Coronary artery (tissue), 2 donors: ENCODE measurements around the gene CACNB1.
A peak's percentile ranks its signal among the peaks of the same experiment; 100 is the strongest.

Source experiments
- DNase-seq: peaks from one replicate; pipeline ENCODE4 v3.0.0-alpha.2; 2017; ENCODE audit warnings: low spot score
- H3K27ac ChIP-seq, 2 donors: fragments of 200-600 bp; sonication (generic); one replicate each; pipeline ENCODE4 v1.5.1; 2016 to 2019
- H3K4me3 ChIP-seq: fragments of 200-600 bp; sonication (generic); 2 replicates; pipeline ENCODE4 v1.5.1; 2016; ENCODE audit warnings: mild to moderate bottlenecking, moderate library complexity
- TF ChIP-seq, protein P1 (sequence below): fragments of 200-600 bp; sonication (generic); IDR thresholded peaks from one replicate; pipeline ENCODE4 v1.5.1; 2019; ENCODE audit warnings: antibody characterized with exemption

Gene CACNB1

DNA sequence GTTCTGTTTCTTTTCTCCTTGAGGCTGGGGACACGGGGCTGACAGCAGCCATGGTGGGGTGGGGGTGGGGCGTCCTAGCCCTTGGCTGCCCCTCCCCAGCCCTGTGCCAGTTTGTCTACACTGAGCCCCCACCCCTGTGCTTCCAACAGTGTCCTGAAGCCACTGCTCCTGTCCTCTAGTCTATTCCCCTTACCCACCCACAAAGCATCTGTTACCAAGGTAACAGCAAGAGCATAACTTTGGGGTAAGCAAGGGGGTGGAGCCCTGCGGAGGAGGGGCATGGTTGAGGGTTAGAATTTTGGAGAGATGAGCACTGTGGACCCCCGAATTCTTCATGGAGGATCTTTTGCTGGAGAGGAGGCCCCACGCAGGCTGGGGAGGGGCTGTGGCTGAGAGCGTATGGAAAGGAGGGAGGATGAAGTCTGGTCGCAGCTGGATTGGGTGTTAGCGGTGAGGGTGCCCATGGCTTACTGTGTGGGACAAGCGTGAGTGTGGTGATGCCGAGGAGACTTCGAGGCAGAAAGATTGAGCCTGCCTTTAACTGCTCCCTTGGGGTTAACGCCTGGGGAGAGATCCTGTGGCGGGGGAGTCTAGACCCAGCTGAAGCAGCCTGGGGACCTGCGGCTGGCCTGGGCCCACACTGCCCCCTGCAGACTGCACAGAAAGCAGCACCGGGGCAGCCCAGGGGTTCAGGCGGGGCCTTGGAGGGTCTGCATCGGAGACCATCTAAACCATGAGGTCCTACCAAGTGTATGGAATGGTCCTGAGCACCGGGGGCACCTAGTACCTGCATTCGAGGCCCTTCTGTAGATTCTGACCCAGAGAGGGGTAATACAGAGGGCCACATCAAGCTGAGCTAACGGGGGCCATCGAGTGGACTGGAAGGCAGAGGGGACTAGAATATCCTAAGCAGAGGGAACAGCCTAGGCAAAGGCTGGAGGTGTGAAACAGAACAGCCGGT is 34.4 kb upstream of the CACNB1 start:
- peak overlapping the region; percentile 3 to 16 for H3K27ac ChIP-seq
- DNase-seq, result no peak

DNA sequence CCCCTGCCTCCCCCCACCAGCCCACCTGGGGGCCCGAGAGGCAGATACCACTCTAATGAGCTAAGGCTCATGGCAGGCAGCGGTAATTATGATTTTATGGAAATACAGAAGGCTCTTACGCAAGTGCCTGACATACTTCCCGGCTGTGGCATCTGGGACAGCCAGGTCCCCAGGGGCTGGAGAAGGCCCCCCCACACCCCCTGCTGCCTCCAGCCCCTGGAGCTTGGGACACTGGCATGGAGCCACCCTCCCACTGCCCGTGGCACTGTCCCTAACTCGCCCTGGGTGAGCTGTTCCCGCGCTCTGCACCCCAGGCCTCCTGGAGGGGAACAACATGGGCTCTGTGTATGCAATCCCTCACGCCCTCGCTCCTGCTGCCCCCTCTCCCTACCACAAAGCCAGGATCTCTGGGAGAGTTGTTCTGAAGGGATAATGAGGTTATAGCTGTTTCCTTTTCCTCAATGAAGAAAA is 33.7 kb upstream of the CACNB1 start:
- no peak for DNase-seq
- Histone ChIP-seq H3K27ac (peak overlapping the region; percentile 3 to 16), H3K4me3 (peak overlapping the region; percentile 57)
- TF ChIP-seq, protein P1, sequence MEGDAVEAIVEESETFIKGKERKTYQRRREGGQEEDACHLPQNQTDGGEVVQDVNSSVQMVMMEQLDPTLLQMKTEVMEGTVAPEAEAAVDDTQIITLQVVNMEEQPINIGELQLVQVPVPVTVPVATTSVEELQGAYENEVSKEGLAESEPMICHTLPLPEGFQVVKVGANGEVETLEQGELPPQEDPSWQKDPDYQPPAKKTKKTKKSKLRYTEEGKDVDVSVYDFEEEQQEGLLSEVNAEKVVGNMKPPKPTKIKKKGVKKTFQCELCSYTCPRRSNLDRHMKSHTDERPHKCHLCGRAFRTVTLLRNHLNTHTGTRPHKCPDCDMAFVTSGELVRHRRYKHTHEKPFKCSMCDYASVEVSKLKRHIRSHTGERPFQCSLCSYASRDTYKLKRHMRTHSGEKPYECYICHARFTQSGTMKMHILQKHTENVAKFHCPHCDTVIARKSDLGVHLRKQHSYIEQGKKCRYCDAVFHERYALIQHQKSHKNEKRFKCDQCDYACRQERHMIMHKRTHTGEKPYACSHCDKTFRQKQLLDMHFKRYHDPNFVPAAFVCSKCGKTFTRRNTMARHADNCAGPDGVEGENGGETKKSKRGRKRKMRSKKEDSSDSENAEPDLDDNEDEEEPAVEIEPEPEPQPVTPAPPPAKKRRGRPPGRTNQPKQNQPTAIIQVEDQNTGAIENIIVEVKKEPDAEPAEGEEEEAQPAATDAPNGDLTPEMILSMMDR, result no peak

More for the DNA sequence above, 34.4 kb upstream of the CACNB1 start:
- peak overlapping the region; percentile 57 for H3K4me3 ChIP-seq
- TF ChIP-seq, protein P1, result peak; percentile 66

GRCh38 chr17:39230361-39230760 is 32.9 kb upstream of the CACNB1 start:
- Histone ChIP-seq H3K27ac (no peak overlapping the region), H3K4me3 (no peak overlapping the region)
- no peak for DNase-seq
- TF ChIP-seq, protein P1, result no peak

DNA sequence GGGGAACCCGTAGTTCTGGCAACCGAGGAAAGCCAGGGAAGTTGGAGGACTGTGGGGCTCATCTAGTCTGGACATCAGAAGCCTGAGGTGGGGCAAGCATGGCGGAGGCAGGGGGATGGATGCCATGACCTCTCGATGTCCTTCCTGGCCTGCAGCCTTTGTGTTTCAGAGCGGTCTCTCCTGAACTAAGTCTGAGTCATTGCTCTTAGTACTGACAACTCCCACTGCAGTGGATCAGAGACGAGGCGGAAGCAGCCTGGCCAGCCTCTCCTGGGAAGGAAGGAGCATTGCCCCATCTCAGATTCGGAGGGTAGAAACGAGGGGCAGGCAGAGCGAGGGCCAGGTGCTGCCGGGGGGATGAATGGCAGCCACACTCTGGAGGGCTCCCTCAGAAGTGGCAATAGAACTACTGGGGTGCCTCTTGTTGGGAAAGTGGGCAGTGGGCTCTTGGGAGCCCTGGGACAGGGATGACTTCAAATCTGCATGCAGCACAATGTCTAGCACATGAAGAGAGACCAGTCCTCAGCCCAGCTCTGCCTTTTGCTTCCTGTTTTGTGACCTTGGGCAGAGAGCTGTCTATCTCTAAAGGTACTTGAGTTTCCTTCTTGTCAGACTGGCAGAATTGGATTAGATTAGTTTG is 31.9 kb upstream of the CACNB1 start:
- no peak for DNase-seq
- Histone ChIP-seq H3K4me3 (no peak overlapping the region), H3K27ac (no peak overlapping the region)
- TF ChIP-seq, protein P1, result no peak

- H3K4me3 ChIP-seq, result no peak overlapping the region
- TF ChIP-seq, protein P1, result no peak
- DNase-seq, result no peak
- H3K27ac ChIP-seq, result no peak overlapping the region
Measured at GRCh38 chr17:39227364-39227919, 30.0 kb upstream of the CACNB1 start.

DNA sequence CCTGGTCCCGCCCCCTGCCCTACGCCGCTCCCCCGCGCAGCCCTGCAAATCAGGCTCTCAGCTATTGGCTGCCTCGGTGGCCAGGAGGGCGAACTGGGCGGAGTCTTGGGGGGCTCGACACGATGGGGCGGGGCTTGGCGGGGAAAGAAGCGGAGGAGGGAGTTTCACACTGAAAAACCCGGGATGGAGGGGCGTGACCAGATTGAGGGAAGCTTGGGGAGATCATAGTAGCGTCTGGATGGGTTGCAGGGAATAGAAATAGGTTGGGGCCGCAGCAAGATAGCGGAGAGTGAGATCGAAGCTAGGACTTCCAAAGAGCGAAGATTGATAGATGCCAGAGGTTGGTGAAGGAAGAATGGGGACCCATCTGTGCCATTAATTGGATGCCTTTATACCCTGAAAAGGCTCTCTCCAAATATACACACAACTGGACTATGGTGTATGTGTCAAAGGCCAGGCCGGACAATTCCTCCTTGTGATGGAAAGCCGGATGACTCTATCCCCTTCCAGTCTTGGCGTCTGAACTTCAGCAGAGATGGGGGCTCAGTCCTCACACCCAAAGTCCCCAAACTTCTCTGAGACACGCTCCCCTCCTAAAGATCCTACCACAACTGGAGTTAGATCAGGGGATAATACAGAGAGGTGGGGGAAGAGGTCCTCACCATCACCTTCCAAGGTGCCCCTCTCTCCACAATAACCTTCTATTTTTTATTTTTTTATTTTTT is 28.7 kb upstream of the CACNB1 start:
- Histone ChIP-seq H3K27ac (no peak overlapping the region), H3K4me3 (peak overlapping the region; percentile 69)
- DNase-seq, result no peak
- TF ChIP-seq, protein P1, result no peak
